22Rv1 (cell line): Measurements from ENCODE around the gene ASIC3.

Experiments used
- ZFX ChIP-seq: fragments of 450-650 bp; IDR thresholded peaks from 2 replicates; pipeline ENCODE4 v1.6.1; 2017; ENCODE audit warnings: antibody characterized with exemption, borderline replicate concordance
- TF ChIP-seq, protein P1 (sequence below): fragments of 450-650 bp; IDR thresholded peaks from 2 replicates; pipeline ENCODE4 v1.5.1; 2017; ENCODE audit warnings: mild to moderate bottlenecking

DNA sequence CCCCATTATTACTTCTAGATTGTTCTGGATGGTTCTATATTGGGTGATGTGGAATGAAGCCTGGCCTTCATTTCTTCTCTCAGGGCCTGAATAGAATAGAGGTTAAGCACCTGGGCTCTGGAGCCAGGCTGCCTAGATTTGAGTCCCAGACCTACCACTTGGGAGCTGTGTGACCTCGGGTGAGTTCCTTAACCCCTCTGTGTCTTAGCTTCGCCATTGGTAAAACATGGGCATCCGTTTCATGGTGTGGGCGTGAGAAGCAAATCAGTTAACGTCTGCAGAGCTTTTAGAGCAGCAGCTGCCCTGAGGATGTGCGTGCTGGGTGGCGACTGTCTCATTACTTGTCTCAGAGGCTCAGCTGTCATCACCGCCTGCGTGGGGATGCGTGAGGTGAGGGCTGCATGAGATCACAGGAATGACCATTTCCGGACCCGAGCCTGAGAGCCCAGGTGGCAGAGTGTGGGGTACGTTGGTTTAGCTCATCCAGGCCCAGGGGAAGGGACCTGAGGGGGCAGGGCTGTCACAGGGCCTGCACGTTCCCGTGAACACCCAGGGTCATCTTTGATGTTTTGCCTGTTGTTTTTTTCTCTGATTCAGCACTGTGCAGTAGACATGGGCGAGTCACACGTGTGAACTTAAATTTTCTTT lies 47.6 kb downstream of the ASIC3 start:
- TF ChIP-seq, protein P1, sequence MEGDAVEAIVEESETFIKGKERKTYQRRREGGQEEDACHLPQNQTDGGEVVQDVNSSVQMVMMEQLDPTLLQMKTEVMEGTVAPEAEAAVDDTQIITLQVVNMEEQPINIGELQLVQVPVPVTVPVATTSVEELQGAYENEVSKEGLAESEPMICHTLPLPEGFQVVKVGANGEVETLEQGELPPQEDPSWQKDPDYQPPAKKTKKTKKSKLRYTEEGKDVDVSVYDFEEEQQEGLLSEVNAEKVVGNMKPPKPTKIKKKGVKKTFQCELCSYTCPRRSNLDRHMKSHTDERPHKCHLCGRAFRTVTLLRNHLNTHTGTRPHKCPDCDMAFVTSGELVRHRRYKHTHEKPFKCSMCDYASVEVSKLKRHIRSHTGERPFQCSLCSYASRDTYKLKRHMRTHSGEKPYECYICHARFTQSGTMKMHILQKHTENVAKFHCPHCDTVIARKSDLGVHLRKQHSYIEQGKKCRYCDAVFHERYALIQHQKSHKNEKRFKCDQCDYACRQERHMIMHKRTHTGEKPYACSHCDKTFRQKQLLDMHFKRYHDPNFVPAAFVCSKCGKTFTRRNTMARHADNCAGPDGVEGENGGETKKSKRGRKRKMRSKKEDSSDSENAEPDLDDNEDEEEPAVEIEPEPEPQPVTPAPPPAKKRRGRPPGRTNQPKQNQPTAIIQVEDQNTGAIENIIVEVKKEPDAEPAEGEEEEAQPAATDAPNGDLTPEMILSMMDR: no peak
- TF ChIP-seq ZFX: no peak
